ENCODE measurements around the gene C16orf90. TPM values are rescaled to one million over a fixed set of nuclear protein-coding genes. Genes with fewer than 3 reads are reported as not detected.

C16orf90 gene
- total and polyA plus RNA-seq, 2 donors (not counting 1 experiment from before 2014, with no cell fraction given): not detected

DNA sequence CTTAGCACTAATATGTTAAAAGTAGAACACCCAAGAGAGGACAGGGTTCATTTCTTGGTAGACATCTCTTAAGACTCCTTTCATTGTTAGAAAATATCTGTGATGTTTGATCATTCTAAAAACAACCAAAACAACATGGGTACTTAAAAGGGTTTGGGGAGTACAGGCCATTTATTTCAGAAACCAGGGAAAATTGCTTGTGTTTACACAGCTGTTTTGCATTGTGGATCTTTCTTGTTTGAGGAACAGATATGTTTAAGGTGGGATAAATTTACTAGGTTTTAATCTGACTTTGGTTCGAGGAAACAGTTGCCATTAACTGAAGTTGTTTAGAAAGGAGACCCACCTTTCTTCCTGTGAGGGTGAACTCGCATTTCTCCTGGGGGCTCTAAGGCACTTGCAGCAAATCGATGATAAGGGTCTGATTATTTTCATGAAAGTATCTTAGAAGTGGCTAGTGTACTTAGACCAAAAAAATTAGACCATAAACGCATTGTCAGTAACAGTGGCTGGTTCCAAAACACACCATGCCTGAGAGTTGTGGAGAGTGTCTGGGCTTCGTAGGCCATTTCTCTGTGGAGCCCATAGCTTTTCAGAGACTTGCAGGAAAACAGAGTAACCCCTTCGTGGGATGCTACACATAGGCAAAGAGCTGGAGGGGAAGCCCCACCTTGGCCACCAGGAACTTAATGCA, 23.1 kb upstream of the C16orf90 start:
- Histone ChIP-seq H3K4me1 (ENCODE audit: control insufficient read depth in 2 of 2, insufficient read depth in 2 of 2, low read length in 2 of 2) (no peaks in the 10 kb centered on the region), H3K27ac (ENCODE audit: low read length in 2 of 2) (no peak overlapping the region), H3K4me2 (replicated peaks; ENCODE audit: low read depth, low read length, poor library complexity, severe bottlenecking) (no peak overlapping the region), H3K9ac (ENCODE audit: low read length) (no peak overlapping the region), H3K27me3 (replicated peaks in 1 of 4; ENCODE audit: control extremely low read depth in 1 of 4, control insufficient read depth in 3 of 4, insufficient read depth in 4 of 4, low read length in 3 of 4) (no peaks in the 10 kb centered on the region), H3K36me3 (replicated peaks in 1 of 2; ENCODE audit: control extremely low read depth in 1 of 2, control insufficient read depth in 1 of 2, extremely low read depth in 1 of 2, insufficient read depth in 2 of 2, low read length in 1 of 2) (peaks cover 0 to 10% of the 10 kb centered on the region in 2 experiments), H4K20me1 (ENCODE audit: control insufficient read depth, insufficient read depth, low read length, poor library complexity, severe bottlenecking) (no peaks in the 10 kb centered on the region), H3K9me3 (ENCODE audit: control extremely low read depth in 1 of 3, control insufficient read depth in 2 of 3, insufficient read depth in 1 of 3, low read length in 2 of 3) (no peaks in the 10 kb centered on the region), H3K4me3 (ENCODE audit: control extremely low read depth in 1 of 5, extremely low read depth in 1 of 5, insufficient read depth in 1 of 5, low read depth in 2 of 5, low read length in 4 of 5) (no peak overlapping the region), H3K79me2 (ENCODE audit: control insufficient read depth, insufficient read depth, low read length) (no peaks in the 10 kb centered on the region), H2AFZ (ENCODE audit: insufficient read depth, low read depth, low read length, poor library complexity, severe bottlenecking) (no peak overlapping the region)
- Mint-ChIP-seq H3K4me3 (no peak overlapping the region), H3K27ac (no peak overlapping the region), H3K27me3 (no peaks in the 10 kb centered on the region), H3K4me1 (no peaks in the 10 kb centered on the region), H3K9me3 (ENCODE audit: insufficient read depth) (no peaks in the 10 kb centered on the region)
- ChIA-PET POLR2A (no interaction called here), CTCF (no interaction called here)
- intact Hi-C loops (cut with micrococcal nuclease): no loop called here
- 88% methylated on average over 3 of the region's 6 CpGs for WGBS (ENCODE audit: insufficient coverage)
- DNase-seq (no peak), ATAC-seq (ENCODE audit: low read depth) (no peak)
- TF ChIP-seq, protein P1, sequence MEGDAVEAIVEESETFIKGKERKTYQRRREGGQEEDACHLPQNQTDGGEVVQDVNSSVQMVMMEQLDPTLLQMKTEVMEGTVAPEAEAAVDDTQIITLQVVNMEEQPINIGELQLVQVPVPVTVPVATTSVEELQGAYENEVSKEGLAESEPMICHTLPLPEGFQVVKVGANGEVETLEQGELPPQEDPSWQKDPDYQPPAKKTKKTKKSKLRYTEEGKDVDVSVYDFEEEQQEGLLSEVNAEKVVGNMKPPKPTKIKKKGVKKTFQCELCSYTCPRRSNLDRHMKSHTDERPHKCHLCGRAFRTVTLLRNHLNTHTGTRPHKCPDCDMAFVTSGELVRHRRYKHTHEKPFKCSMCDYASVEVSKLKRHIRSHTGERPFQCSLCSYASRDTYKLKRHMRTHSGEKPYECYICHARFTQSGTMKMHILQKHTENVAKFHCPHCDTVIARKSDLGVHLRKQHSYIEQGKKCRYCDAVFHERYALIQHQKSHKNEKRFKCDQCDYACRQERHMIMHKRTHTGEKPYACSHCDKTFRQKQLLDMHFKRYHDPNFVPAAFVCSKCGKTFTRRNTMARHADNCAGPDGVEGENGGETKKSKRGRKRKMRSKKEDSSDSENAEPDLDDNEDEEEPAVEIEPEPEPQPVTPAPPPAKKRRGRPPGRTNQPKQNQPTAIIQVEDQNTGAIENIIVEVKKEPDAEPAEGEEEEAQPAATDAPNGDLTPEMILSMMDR (IDR thresholded peaks at IDR 0.05): no peak
- TF ChIP-seq EZH2 (IDR thresholded peaks at IDR 0.05; ENCODE audit: borderline replicate concordance, insufficient read depth, low read depth, low read length, poor library complexity, severe bottlenecking): no peak

DNA sequence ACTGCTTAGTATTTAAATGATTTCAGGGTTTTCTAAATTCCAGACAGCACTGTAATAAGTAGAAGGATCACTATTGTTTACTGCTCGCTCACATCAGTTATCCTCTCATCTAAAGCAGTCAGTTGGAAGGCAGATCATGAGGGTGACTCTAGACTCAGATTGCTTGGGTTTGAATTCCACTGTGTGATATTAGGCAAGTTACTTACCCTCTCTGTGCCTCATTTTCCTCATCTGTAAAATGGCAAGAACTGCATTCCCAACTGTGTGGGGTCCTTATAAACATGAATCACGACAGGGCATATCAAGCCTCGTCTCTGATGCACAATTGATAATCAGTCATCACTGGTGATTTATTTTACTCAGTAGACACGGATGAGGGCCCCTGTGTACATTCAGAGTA, 20.6 kb upstream of the C16orf90 start:
- Mint-ChIP-seq H3K27ac (no peak overlapping the region), H3K27me3 (no peaks in the 10 kb centered on the region), H3K4me3 (no peak overlapping the region), H3K9me3 (ENCODE audit: insufficient read depth) (no peaks in the 10 kb centered on the region), H3K4me1 (no peaks in the 10 kb centered on the region)
- Histone ChIP-seq H3K27me3 (replicated peaks in 1 of 4; ENCODE audit: control extremely low read depth in 1 of 4, control insufficient read depth in 3 of 4, insufficient read depth in 4 of 4, low read length in 3 of 4) (no peaks in the 10 kb centered on the region), H4K20me1 (ENCODE audit: control insufficient read depth, insufficient read depth, low read length, poor library complexity, severe bottlenecking) (no peaks in the 10 kb centered on the region), H3K27ac (ENCODE audit: low read length in 2 of 2) (no peak overlapping the region), H3K36me3 (replicated peaks in 1 of 2; ENCODE audit: control extremely low read depth in 1 of 2, control insufficient read depth in 1 of 2, extremely low read depth in 1 of 2, insufficient read depth in 2 of 2, low read length in 1 of 2) (peaks cover 0 to 15% of the 10 kb centered on the region in 2 experiments), H3K4me1 (ENCODE audit: control insufficient read depth in 2 of 2, insufficient read depth in 2 of 2, low read length in 2 of 2) (no peaks in the 10 kb centered on the region), H3K9ac (ENCODE audit: low read length) (no peak overlapping the region), H3K4me2 (replicated peaks; ENCODE audit: low read depth, low read length, poor library complexity, severe bottlenecking) (no peak overlapping the region), H2AFZ (ENCODE audit: insufficient read depth, low read depth, low read length, poor library complexity, severe bottlenecking) (no peak overlapping the region), H3K79me2 (ENCODE audit: control insufficient read depth, insufficient read depth, low read length) (no peaks in the 10 kb centered on the region), H3K9me3 (ENCODE audit: control extremely low read depth in 1 of 3, control insufficient read depth in 2 of 3, insufficient read depth in 1 of 3, low read length in 2 of 3) (no peaks in the 10 kb centered on the region), H3K4me3 (ENCODE audit: control extremely low read depth in 1 of 5, extremely low read depth in 1 of 5, insufficient read depth in 1 of 5, low read depth in 2 of 5, low read length in 4 of 5) (no peak overlapping the region)
- ChIA-PET POLR2A (no interaction called here), CTCF (no interaction called here)
- DNase-seq (no peak), ATAC-seq (ENCODE audit: low read depth) (no peak)
- TF ChIP-seq, protein P1 (IDR thresholded peaks at IDR 0.05): no peak
- TF ChIP-seq EZH2 (IDR thresholded peaks at IDR 0.05; ENCODE audit: borderline replicate concordance, insufficient read depth, low read depth, low read length, poor library complexity, severe bottlenecking): no peak
- intact Hi-C loops (cut with micrococcal nuclease): no loop called here
- WGBS (ENCODE audit: insufficient coverage): 100% methylated on average over 2 of the region's 4 CpGs

Data from B cell (primary cell).